Uterus (tissue), 4 donors: ENCODE data around the gene TPST2. TPM values are rescaled to one million over a fixed set of nuclear protein-coding genes. Genes with fewer than 3 reads are reported as not detected.
A peak's percentile ranks its signal among the peaks of the same experiment; 100 is the strongest.

Source experiments
- DNase-seq, 2 donors: peaks; one replicate each; pipeline ENCODE4 v3.0.0-alpha.2; 2019 to 2020
- H3K27ac ChIP-seq, 2 donors: fragments of 200-600 bp; sonication (generic); 1 replicate in 1 of 2; 2 replicates in 1 of 2; pipeline ENCODE4 v1.5.1; 2016 to 2018
- H3K27me3 ChIP-seq, 2 donors: fragments of 200-600 bp; sonication (generic); one replicate each; pipeline ENCODE4 v1.5.1; 2018 to 2019; ENCODE audit warnings: control low read depth in 1 of 2
- H3K36me3 ChIP-seq, 2 donors: fragments of 200-600 bp; sonication (generic); one replicate each; pipeline ENCODE4 v1.5.1; 2019; ENCODE audit warnings: control low read depth in 1 of 2
- H3K4me1 ChIP-seq, 2 donors: fragments of 200-600 bp; sonication (generic); one replicate each; pipeline ENCODE4 v1.5.1; 2018 to 2019; ENCODE audit warnings: control low read depth in 1 of 2
- H3K4me3 ChIP-seq, 2 donors: fragments of 200-600 bp; sonication (generic); 1 replicate in 1 of 2; 2 replicates in 1 of 2; pipeline ENCODE4 v1.5.1; 2018 to 2019; ENCODE audit warnings: mild to moderate bottlenecking in 1 of 2
- H3K9me3 ChIP-seq, 2 donors: fragments of 200-600 bp; sonication (generic); one replicate each; pipeline ENCODE4 v1.5.1; 2019; ENCODE audit warnings: control low read depth in 1 of 2
- POLR2A ChIP-seq, 2 donors: fragments of 450-650 bp; IDR thresholded peaks; one replicate each; pipeline ENCODE4 v1.6.1; 2016; ENCODE audit warnings: antibody characterized with exemption in 2 of 2, mild to moderate bottlenecking in 1 of 2, moderate library complexity in 1 of 2
- intact Hi-C: fragments of 100-400 bp; cut with DNase I; formaldehyde crosslinking; loops from one replicate; pipeline ENCODE4 v1.15.1; 2023; ENCODE audit warnings: low total_unique reads
- total RNA-seq, 4 donors: library from RNA; depleted of rRNA in 3 of 4; stranded (reverse); fragments of >200 nt in 3 of 4; gene quantifications; one replicate each; pipeline versions ENCODE4 v1.1.0 to v1.2.4, GENCODE V29; 2014 to 2023
- TF ChIP-seq, protein P1 (sequence below), 4 experiments: fragments of 200-600 bp in 2 of 4; fragments of 450-650 bp in 2 of 4; sonication (generic) in 2 of 4; IDR thresholded peaks; one replicate each; pipeline ENCODE4 v1.5.1; 2016 to 2019; ENCODE audit warnings: antibody characterized with exemption in 4 of 4, mild to moderate bottlenecking in 2 of 4, moderate library complexity in 1 of 4
- donor health status: DM: yes; HTN: yes; CAD: no.

The TPST2 gene
- total RNA-seq, 4 donors from 2014 or later: 32.4 to 71.5 (median 43.8) TPM

DNA sequence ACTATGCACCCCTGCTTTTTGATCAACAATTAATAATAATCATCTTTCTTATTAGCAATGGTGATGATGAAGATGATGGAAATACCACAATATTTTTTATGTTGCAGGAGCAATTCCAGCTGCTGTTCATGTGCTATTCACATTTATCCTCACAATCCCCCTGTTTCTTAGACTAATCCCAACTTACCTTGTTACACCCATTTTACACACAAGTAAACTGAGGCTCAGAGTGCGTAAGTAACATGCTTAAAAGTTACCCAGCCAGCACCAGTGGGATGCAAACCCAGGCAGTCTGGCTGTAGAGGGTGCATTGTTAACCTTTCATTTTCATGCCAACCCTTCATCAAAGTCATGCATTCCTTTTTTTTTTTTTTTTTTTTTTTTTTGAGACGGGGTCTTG is 30.3 kb upstream of the TPST2 start:
- no peaks in the 10 kb centered on the region for H3K27me3 ChIP-seq
- H3K4me1 ChIP-seq: no peaks in the 10 kb centered on the region
- no peaks in the 10 kb centered on the region for H3K36me3 ChIP-seq

DNA sequence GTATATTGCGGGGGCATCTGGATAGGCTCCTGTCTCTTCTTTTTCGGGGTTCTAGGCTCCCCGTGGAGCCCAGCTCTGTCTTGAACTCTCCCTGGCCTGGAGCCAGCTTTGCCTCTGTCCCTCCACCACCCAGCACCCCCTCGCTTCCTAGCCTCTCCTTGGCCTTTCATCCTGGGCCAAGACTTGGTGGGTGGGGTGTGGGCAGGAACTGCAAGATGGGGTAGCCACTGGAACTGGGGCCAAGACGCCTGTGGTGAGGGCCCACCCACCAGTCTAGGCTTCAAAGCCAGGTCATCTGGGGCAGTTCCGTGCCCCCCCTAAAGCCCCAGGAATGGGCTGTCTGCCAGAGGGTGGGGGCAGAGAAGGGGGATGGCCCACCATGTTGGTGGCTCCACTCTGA is 29.6 kb upstream of the TPST2 start:
- H3K27me3 ChIP-seq: no peaks in the 10 kb centered on the region
- peak in 1 of 2 donors; percentile 63 for DNase-seq
- no peaks in the 10 kb centered on the region for H3K4me1 ChIP-seq
- no peaks in the 10 kb centered on the region for H3K9me3 ChIP-seq
- intact Hi-C loops: no loop called here
- TF ChIP-seq, protein P1, sequence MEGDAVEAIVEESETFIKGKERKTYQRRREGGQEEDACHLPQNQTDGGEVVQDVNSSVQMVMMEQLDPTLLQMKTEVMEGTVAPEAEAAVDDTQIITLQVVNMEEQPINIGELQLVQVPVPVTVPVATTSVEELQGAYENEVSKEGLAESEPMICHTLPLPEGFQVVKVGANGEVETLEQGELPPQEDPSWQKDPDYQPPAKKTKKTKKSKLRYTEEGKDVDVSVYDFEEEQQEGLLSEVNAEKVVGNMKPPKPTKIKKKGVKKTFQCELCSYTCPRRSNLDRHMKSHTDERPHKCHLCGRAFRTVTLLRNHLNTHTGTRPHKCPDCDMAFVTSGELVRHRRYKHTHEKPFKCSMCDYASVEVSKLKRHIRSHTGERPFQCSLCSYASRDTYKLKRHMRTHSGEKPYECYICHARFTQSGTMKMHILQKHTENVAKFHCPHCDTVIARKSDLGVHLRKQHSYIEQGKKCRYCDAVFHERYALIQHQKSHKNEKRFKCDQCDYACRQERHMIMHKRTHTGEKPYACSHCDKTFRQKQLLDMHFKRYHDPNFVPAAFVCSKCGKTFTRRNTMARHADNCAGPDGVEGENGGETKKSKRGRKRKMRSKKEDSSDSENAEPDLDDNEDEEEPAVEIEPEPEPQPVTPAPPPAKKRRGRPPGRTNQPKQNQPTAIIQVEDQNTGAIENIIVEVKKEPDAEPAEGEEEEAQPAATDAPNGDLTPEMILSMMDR (IDR thresholded peaks at IDR 0.05): no peak
- no peak for TF ChIP-seq POLR2A (IDR thresholded peaks at IDR 0.05)
- no peak overlapping the region for H3K4me3 ChIP-seq
- H3K27ac ChIP-seq: peak overlapping the region in 1 of 2 donors; percentile 12
- H3K36me3 ChIP-seq: no peaks in the 10 kb centered on the region

More for the DNA sequence above, 30.3 kb upstream of the TPST2 start:
- TF ChIP-seq, protein P1 (IDR thresholded peaks at IDR 0.05): no peak
- TF ChIP-seq POLR2A (IDR thresholded peaks at IDR 0.05): no peak
- H3K4me3 ChIP-seq: no peak overlapping the region
- H3K27ac ChIP-seq: no peak overlapping the region
- no peaks in the 10 kb centered on the region for H3K9me3 ChIP-seq
- intact Hi-C loops: no loop called here
- no peak for DNase-seq

DNA sequence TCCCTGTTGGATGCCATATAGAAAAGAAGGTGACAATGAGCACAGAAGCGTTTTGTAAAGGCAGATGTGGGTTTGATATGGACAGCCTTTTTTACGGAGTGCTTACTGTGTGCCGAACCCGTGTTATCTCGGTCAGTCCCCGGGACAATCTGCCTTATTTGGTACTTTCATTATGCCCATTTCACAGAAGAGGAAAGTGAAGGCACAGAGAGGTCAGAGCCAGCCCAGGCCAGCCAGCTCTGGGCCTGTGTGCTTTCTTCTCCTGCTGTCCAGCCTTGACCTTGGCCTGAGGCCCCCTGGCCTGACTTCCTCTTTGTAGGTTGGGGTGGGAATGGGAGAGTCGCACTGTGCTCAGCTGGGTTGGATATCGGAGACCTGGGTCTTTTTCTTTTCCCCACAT is 28.5 kb upstream of the TPST2 start:
- intact Hi-C loops: no loop called here
- H3K27me3 ChIP-seq: no peaks in the 10 kb centered on the region
- TF ChIP-seq POLR2A (IDR thresholded peaks at IDR 0.05): no peak
- TF ChIP-seq, protein P1 (IDR thresholded peaks at IDR 0.05): no peak
- no peaks in the 10 kb centered on the region for H3K9me3 ChIP-seq
- no peak overlapping the region for H3K4me3 ChIP-seq
- peak overlapping the region in 1 of 2 donors; percentile 12 for H3K27ac ChIP-seq
- no peak for DNase-seq
- H3K4me1 ChIP-seq: no peaks in the 10 kb centered on the region
- no peaks in the 10 kb centered on the region for H3K36me3 ChIP-seq

DNA sequence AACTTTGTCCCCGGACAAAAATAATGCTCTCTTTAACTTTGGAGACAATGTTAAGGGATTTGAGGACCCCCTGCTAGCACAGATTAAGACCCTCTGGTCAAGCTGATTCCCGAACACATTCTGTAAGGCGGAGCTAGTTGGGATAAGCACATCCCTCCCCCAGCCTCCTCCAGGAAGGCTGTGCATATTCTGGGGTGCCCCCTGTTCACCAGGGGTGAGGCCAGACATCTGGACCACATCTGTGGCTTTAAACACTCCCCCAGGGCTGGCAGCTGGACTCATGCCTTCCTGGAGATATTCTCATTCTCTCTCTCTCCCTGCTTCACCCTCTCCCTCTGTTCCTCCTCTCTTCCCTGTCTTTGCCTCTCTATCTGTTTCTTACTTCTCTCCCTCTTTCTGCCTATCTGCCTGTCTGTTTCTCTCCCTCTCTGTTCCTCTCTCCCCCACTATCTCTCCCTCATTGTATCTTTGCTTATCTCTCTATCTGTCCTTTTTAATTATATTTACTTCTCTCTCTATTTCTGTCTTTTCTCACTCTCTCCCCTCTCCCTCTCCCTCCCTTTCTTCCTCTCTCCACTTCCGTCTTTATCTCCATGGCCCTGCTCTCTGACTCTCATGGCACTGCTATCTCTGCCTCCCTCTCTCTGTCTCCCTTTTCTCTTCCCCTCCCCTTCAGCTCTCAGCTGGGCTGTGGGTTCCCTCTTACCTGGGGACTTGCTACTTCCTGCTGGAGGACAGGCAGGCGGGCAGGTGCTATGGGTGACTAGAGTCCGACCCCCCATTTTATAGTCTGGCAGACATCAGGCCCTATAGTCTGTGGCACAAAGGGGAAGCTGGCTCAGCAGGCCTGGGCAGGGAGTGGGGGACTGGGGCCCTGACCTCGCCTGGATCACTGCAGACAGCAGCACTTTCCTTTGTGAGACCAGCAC is 27.6 kb upstream of the TPST2 start, which contains the start of gene CRYBB1:
Gene CRYBB1, minus strand, starts transcription at position 757 of the 929 bp plus-strand sequence. CDS start 1,708 bp downstream, outside the sequence.
- Histone ChIP-seq H3K36me3 (no peaks in the 10 kb centered on the region), H3K9me3 (no peaks in the 10 kb centered on the region), H3K4me1 (no peaks in the 10 kb centered on the region), H3K4me3 (no peak within 1 kb of the TSS), H3K27ac (peak within 1 kb of the TSS in 1 of 2 donors; percentile 12), H3K27me3 (no peaks in the 10 kb centered on the region)
- intact Hi-C loops: no loop called here
- DNase-seq: no peak
- TF ChIP-seq, protein P1 (IDR thresholded peaks at IDR 0.05): no peak
- TF ChIP-seq POLR2A (IDR thresholded peaks at IDR 0.05): no peak

DNA sequence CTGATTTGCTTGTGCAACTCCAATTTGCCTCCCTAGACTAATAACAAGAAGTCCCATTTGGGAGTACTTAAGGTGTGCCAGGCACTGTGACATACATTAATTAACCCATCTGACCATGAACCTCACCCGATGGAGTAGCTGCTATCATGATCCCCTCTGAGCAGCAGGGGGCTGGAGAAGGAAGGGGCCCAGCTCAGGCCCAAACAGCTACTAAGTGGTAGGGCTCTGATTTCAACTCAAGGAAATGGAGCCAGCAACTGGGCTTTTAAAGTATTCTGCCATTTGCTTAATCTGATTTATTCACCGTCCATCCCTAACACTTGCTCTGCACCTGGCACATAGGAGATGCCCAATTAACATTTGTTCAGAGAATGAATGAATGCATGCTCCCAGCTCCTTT is 26.7 kb upstream of the TPST2 start:
- no peaks in the 10 kb centered on the region for H3K4me1 ChIP-seq
- H3K36me3 ChIP-seq: no peaks in the 10 kb centered on the region
- TF ChIP-seq POLR2A (IDR thresholded peaks at IDR 0.05): no peak
- TF ChIP-seq, protein P1 (IDR thresholded peaks at IDR 0.05): no peak
- no peaks in the 10 kb centered on the region for H3K27me3 ChIP-seq
- no peak overlapping the region for H3K27ac ChIP-seq
- H3K4me3 ChIP-seq: no peak overlapping the region
- H3K9me3 ChIP-seq: no peaks in the 10 kb centered on the region
- intact Hi-C loops: no loop called here
- no peak for DNase-seq
